GM18861 (cell line): ENCODE measurements around the gene ZNF674.

Source experiments
- ATAC-seq: cut with Tn5 transposase; IDR thresholded peaks from one replicate; pipeline ENCODE4 v1.9.1; 2021; ENCODE audit not compliant: unreplicated experiment

The ZNF674 gene

GRCh38 chrX:46545111-46546005, at the start of gene ZNF674:
Gene ZNF674, minus strand, starts transcription at chrX:46545421. Its CDS starts 3,334 bp downstream, at chrX:46542087.
- peak; percentile 72 for ATAC-seq

GRCh38 chrX:46589977-46590723, 44.9 kb upstream of the ZNF674 start:
- no peak for ATAC-seq

- no peak for ATAC-seq
Measured at GRCh38 chrX:46588263-46588662, 43.0 kb upstream of the ZNF674 start.

GRCh38 chrX:46587753-46588171, 42.5 kb upstream of the ZNF674 start:
- ATAC-seq = no peak

- peak; percentile 76 for ATAC-seq
Measured at GRCh38 chrX:46587158-46587557, 41.9 kb upstream of the ZNF674 start.

- ATAC-seq = no peak
Measured at GRCh38 chrX:46584736-46585135, 39.5 kb upstream of the ZNF674 start.

GRCh38 chrX:46582966-46583365, 37.7 kb upstream of the ZNF674 start:
- no peak for ATAC-seq

- no peak for ATAC-seq
Measured at GRCh38 chrX:46582325-46582724, 37.1 kb upstream of the ZNF674 start.

GRCh38 chrX:46580613-46581012, 35.4 kb upstream of the ZNF674 start:
- no peak for ATAC-seq

- no peak for ATAC-seq
Measured at GRCh38 chrX:46579250-46579649, 34.0 kb upstream of the ZNF674 start.

- no peak for ATAC-seq
Measured at GRCh38 chrX:46577221-46578005, 32.2 kb upstream of the ZNF674 start.

GRCh38 chrX:46576458-46576857, 31.2 kb upstream of the ZNF674 start:
- no peak for ATAC-seq

- ATAC-seq = no peak
Measured at GRCh38 chrX:46575991-46576392, 30.8 kb upstream of the ZNF674 start.

GRCh38 chrX:46575586-46575985, 30.4 kb upstream of the ZNF674 start:
- no peak for ATAC-seq

- ATAC-seq = no peak
Measured at GRCh38 chrX:46574774-46575381, 29.7 kb upstream of the ZNF674 start.

- no peak for ATAC-seq
Measured at GRCh38 chrX:46573892-46574773, 28.9 kb upstream of the ZNF674 start.

GRCh38 chrX:46573331-46573891, 28.2 kb upstream of the ZNF674 start, which contains the start of gene CHST7:
Gene CHST7, plus strand, starts transcription at chrX:46573765. Its CDS starts 167 bp downstream, at chrX:46573932.
- ATAC-seq = no peak

- ATAC-seq = peak; percentile 39
Measured at GRCh38 chrX:46572340-46572936, 27.2 kb upstream of the ZNF674 start.
